ENCODE results near the gene SMTN. TPM values are rescaled to one million over a fixed set of nuclear protein-coding genes. Genes with fewer than 3 reads are reported as not detected.

The SMTN gene
- total RNA-seq: 10 to 100 TPM in 1 of 5 experiments, 1 to 10 TPM in 4; 3.1 to 14.9 (median 6.2) TPM
- 1 to 10 TPM; 1.1 to 3.9 TPM for polyA plus RNA-seq
- total RNA-seq: 4.4 reads per million, percentile 22 among the genes with 10 or more reads in this experiment

DNA sequence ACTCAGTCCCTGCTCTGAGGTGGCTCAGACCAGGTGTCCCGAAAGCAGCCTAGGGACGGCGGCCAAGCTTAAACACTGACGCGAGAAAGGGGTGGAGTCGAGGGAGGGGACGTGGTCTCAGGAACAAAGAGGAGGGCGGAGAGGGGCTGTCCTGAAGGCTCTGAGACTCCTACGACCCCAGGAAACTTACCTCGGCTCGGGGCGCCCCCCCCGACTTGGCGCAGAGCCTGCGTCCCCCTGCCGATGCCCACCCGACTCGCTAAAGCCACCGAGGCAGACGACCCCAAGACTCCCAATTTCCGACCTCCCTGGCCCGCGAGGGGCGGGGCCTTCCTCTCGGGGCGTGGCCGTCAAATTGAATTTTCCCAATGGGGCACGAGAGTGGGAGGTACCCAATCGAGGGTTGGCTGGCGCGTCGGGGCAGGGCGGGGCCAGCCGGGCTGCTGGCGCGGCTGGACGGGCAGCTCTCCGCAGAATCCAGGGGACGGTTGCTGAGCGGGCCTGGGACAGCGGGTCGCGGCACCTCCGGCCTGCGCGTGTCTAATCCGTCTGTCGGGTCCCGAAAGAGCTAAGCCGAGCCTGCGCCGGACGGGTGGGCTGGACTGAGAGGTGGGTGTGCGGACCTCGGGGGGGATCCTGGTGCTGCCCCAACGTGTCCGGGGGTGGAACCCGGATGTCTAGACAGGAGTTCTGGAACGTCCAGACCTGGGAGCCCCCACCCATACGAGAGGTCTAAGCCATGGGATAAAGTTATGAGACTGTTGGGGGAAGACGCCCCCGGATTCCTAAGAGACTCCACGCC, at the start of gene SMTN:
SMTN (plus strand) TSS at position 471 of the 802 bp plus-strand sequence. CDS start 1,941 bp downstream, outside the sequence.
- Histone ChIP-seq H3K27ac (ENCODE audit: low read depth, low read length) (peak within 1 kb of the TSS; percentile 43), H3K36me3 (ENCODE audit: control insufficient read depth in 2 of 3, insufficient read depth in 3 of 3, low read length in 3 of 3) (peaks cover 0 to 3% (median 0%) of the 10 kb centered on the region in 3 experiments), H3K9me3 (ENCODE audit: control insufficient read depth in 2 of 3, low read length in 3 of 3) (no peaks in the 10 kb centered on the region), H3K27me3 (ENCODE audit: control insufficient read depth in 2 of 2, insufficient read depth in 2 of 2, low read length in 2 of 2) (no peaks in the 10 kb centered on the region), H3K4me3 (ENCODE audit: low read length) (peak within 1 kb of the TSS; percentile 84), H3K4me1 (ENCODE audit: control insufficient read depth in 2 of 2, insufficient read depth in 2 of 2, low read length in 2 of 2) (peaks cover 13 to 39% of the 10 kb centered on the region in 2 donors)
- intact Hi-C loops (cut with micrococcal nuclease): loop anchor here (1.0 to 10.0 kb wide), 6 partner anchors 112 to 794 kb away; partner anchors contain the start of genes CASTOR1 (in 1 of the 2), DEPDC5 (in 1 of the 2), LIMK2 (in 1 of the 2) and PIK3IP1 (in 1 of the 2)
- no peaks in the 10 kb centered on the region for H3K36me3 Mint-ChIP-seq
- peak within 1 kb of the TSS in 8 of 9 donors; percentile 35 to 78 (median 68) for H3K27ac Mint-ChIP-seq
- DNase-seq (peak; percentile 75 to 90 (median 84)), ATAC-seq (peak; percentile 83)
- POLR2A ChIA-PET: interaction anchor here (0.6 to 5.3 kb wide), 9 partner anchors 26 to 446 kb away, joined by 3 to 31 read pairs (median 5); partner anchors contain the start of genes MORC2, PIK3IP1, SELENOM and TUG1
- CTCF ChIA-PET: interaction anchor here (0.6 to 6.9 kb wide), 6 partner anchors 11 to 597 kb away, joined by 3 to 33 read pairs (median 4); partner anchors contain the start of genes MORC2 and TUG1
- peaks cover 26 to 43% (median 38%) of the 10 kb centered on the region in 7 donors for H3K4me1 Mint-ChIP-seq
- peak within 1 kb of the TSS; percentile 83 to 93 (median 88) for H3K4me3 Mint-ChIP-seq
- no peaks in the 10 kb centered on the region for H3K27me3 Mint-ChIP-seq
- H3K9me3 Mint-ChIP-seq: no peaks in the 10 kb centered on the region

DNA sequence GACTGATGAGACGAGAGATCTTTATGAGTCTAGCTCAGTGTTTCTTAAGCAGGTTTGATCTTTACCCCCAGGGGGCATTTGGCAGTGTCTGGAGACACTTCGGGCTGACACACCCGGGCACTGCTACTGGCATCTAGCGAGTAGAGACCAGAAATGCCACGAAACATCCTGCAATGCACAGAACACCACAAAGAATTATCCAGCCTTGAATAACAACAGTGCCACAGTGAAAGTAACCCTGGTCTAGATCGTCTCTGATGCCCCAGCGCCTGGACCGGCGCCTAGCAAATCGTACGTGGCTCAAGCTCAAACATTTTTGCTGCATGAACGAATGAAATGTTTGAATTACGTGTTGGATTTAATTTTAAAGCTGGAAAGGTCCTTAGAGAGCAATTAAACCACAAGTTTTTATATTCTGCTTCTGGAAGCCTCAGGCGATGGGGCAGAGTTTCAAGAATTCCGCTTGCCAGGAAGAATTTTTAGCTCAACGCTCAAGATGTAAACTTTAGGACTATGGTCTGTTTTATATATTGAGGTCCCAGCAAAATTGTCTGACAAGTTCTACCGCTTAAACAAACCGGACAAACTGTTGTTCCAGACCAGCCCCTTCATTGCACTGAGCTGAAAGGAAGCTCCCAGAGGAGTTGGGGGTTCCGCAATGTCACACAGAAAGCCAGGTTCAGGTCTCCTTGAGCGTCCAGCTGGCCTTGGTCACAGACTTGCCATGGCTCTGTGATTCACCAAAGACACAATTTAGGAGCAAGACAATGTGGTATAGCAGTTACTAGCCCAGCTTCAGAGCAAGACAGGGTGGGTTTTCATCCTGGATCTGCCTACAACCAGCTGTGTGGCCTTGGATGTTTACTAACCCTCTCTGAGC, 44.2 kb upstream of the SMTN start:
- Mint-ChIP-seq H3K4me3 (no peak overlapping the region), H3K9me3 (no peaks in the 10 kb centered on the region), H3K36me3 (no peaks in the 10 kb centered on the region), H3K27ac (peak overlapping the region in 1 of 9 donors; percentile 36), H3K4me1 (peaks cover 0 to 2% (median 0%) of the 10 kb centered on the region in 7 donors), H3K27me3 (peaks cover 0 to 4% (median 0%) of the 10 kb centered on the region in 5 donors)
- Histone ChIP-seq H3K4me1 (ENCODE audit: control insufficient read depth in 2 of 2, insufficient read depth in 2 of 2, low read length in 2 of 2) (no peaks in the 10 kb centered on the region), H3K9me3 (ENCODE audit: control insufficient read depth in 2 of 3, low read length in 3 of 3) (no peaks in the 10 kb centered on the region), H3K4me3 (ENCODE audit: low read length) (no peak overlapping the region), H3K27ac (ENCODE audit: low read depth, low read length) (no peak overlapping the region), H3K27me3 (ENCODE audit: control insufficient read depth in 2 of 2, insufficient read depth in 2 of 2, low read length in 2 of 2) (no peaks in the 10 kb centered on the region), H3K36me3 (ENCODE audit: control insufficient read depth in 2 of 3, insufficient read depth in 3 of 3, low read length in 3 of 3) (no peaks in the 10 kb centered on the region)
- ATAC-seq: no peak
- ChIA-PET CTCF (interaction anchor here (0.6 to 1.1 kb wide), 2 partner anchors 48 to 273 kb away, joined by 3 to 6 read pairs; no protein-coding TSS in a partner anchor), POLR2A (interaction anchor here (0.5 kb wide), 1 partner anchor 82 kb away, joined by 3 read pairs; no protein-coding TSS in a partner anchor)
- intact Hi-C loops (cut with micrococcal nuclease): no loop called here
- DNase-seq: peak in 2 of 9 donors; percentile 5 to 7

DNA sequence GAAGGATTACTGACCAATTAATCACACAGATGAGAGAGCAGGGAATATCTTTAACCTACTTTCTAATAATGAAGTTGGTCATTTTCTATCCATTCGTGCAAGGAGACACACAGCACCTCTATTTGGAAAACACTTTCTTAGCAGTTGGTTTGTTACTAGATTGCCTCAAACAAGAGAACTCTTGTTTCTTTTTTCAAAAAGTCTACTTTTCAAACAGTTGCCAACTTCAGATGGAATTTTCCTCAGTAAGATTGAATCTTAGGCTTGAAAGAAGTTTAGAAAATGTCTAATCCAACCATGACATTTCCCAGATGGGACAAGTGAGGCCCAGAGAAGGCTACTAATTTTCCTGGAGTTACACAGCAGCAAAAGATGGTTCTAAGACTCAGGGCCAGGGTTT, 42.4 kb upstream of the SMTN start:
- H3K4me1 ChIP-seq (ENCODE audit: control insufficient read depth in 2 of 2, insufficient read depth in 2 of 2, low read length in 2 of 2): no peaks in the 10 kb centered on the region
- DNase-seq: no peak
- ChIA-PET POLR2A (no interaction called here), CTCF (no interaction called here)
- no peak overlapping the region for H3K4me3 ChIP-seq (ENCODE audit: low read length)
- Mint-ChIP-seq H3K36me3 (no peaks in the 10 kb centered on the region), H3K4me1 (peaks cover 0 to 2% (median 0%) of the 10 kb centered on the region in 7 donors), H3K27ac (no peak overlapping the region), H3K27me3 (peaks cover 0 to 4% (median 0%) of the 10 kb centered on the region in 5 donors), H3K4me3 (no peak overlapping the region), H3K9me3 (no peaks in the 10 kb centered on the region)
- no peak for ATAC-seq
- H3K9me3 ChIP-seq (ENCODE audit: control insufficient read depth in 2 of 3, low read length in 3 of 3): no peaks in the 10 kb centered on the region
- H3K27me3 ChIP-seq (ENCODE audit: control insufficient read depth in 2 of 2, insufficient read depth in 2 of 2, low read length in 2 of 2): no peaks in the 10 kb centered on the region
- H3K27ac ChIP-seq (ENCODE audit: low read depth, low read length): no peak overlapping the region
- intact Hi-C loops (cut with micrococcal nuclease): no loop called here
- no peaks in the 10 kb centered on the region for H3K36me3 ChIP-seq (ENCODE audit: control insufficient read depth in 2 of 3, insufficient read depth in 3 of 3, low read length in 3 of 3)

- H3K9me3 Mint-ChIP-seq: no peaks in the 10 kb centered on the region
- Histone ChIP-seq H3K27me3 (ENCODE audit: control insufficient read depth in 2 of 2, insufficient read depth in 2 of 2, low read length in 2 of 2) (no peaks in the 10 kb centered on the region), H3K4me3 (ENCODE audit: low read length) (no peak overlapping the region), H3K4me1 (ENCODE audit: control insufficient read depth in 2 of 2, insufficient read depth in 2 of 2, low read length in 2 of 2) (no peaks in the 10 kb centered on the region), H3K27ac (ENCODE audit: low read depth, low read length) (no peak overlapping the region), H3K36me3 (ENCODE audit: control insufficient read depth in 2 of 3, insufficient read depth in 3 of 3, low read length in 3 of 3) (no peaks in the 10 kb centered on the region), H3K9me3 (ENCODE audit: control insufficient read depth in 2 of 3, low read length in 3 of 3) (no peaks in the 10 kb centered on the region)
- H3K36me3 Mint-ChIP-seq: no peaks in the 10 kb centered on the region
- ChIA-PET CTCF (no interaction called here), POLR2A (no interaction called here)
- H3K4me1 Mint-ChIP-seq: peaks cover 0 to 2% (median 0%) of the 10 kb centered on the region in 7 donors
- no peak overlapping the region for H3K4me3 Mint-ChIP-seq
- intact Hi-C loops (cut with micrococcal nuclease): no loop called here
- peaks cover 0 to 4% (median 0%) of the 10 kb centered on the region in 5 donors for H3K27me3 Mint-ChIP-seq
- DNase-seq (no peak), ATAC-seq (no peak)
- no peak overlapping the region for H3K27ac Mint-ChIP-seq
Measured at GRCh38 chr22:31039393-31039792, 41.7 kb upstream of the SMTN start.

GRCh38 chr22:31040542-31041398, 40.3 kb upstream of the SMTN start:
- no peaks in the 10 kb centered on the region for H3K9me3 ChIP-seq (ENCODE audit: control insufficient read depth in 2 of 3, low read length in 3 of 3)
- H3K27me3 Mint-ChIP-seq: peaks cover 0 to 11% (median 0%) of the 10 kb centered on the region in 5 donors
- H3K4me3 ChIP-seq (ENCODE audit: low read length): no peak overlapping the region
- ChIA-PET CTCF (interaction anchor here (0.7 kb wide), 1 partner anchor 184 kb away, joined by 3 read pairs; no protein-coding TSS in a partner anchor), POLR2A (no interaction called here)
- H3K9me3 Mint-ChIP-seq: no peaks in the 10 kb centered on the region
- H3K36me3 Mint-ChIP-seq: no peaks in the 10 kb centered on the region
- no peak overlapping the region for H3K4me3 Mint-ChIP-seq
- DNase-seq: no peak
- peaks cover 0 to 2% (median 0%) of the 10 kb centered on the region in 7 donors for H3K4me1 Mint-ChIP-seq
- intact Hi-C loops (cut with micrococcal nuclease): no loop called here
- H3K27ac Mint-ChIP-seq: no peak overlapping the region
- no peak overlapping the region for H3K27ac ChIP-seq (ENCODE audit: low read depth, low read length)
- H3K27me3 ChIP-seq (ENCODE audit: control insufficient read depth in 2 of 2, insufficient read depth in 2 of 2, low read length in 2 of 2): no peaks in the 10 kb centered on the region
- no peaks in the 10 kb centered on the region for H3K36me3 ChIP-seq (ENCODE audit: control insufficient read depth in 2 of 3, insufficient read depth in 3 of 3, low read length in 3 of 3)
- H3K4me1 ChIP-seq (ENCODE audit: control insufficient read depth in 2 of 2, insufficient read depth in 2 of 2, low read length in 2 of 2): no peaks in the 10 kb centered on the region
- no peak for ATAC-seq
